Spleen (tissue), 11 donors: ENCODE results near the gene PRSS2. TPM values are rescaled to one million over a fixed set of nuclear protein-coding genes. Genes with fewer than 3 reads are reported as not detected.

Source experiments
- DNase-seq: peaks from one replicate; pipeline ENCODE4 v3.0.0-alpha.2; 2020
- H3K27ac ChIP-seq, 8 donors: fragments of 200-600 bp; sonication (generic) in 7 of 8; 1 replicate in 4 of 8; 2 replicates in 4 of 8; pipeline versions ENCODE4 v1.5.0 to v1.8.0; 2016 to 2021; ENCODE audit warnings: inconsistent platforms in 4 of 8, mild to moderate bottlenecking in 4 of 8, moderate library complexity in 1 of 8
- H3K27me3 ChIP-seq, 7 donors: fragments of 200-600 bp; sonication (generic) in 6 of 7; replicated peaks in 1 of 7; 1 replicate in 4 of 7; 2 replicates in 3 of 7; pipeline versions ENCODE4 v1.5.0 to v1.8.0; 2016 to 2021; ENCODE audit warnings: inconsistent platforms in 3 of 7, mild to moderate bottlenecking in 1 of 7
- H3K36me3 ChIP-seq, 6 donors: fragments of 200-600 bp; sonication (generic) in 5 of 6; 1 replicate in 4 of 6; 2 replicates in 2 of 6; pipeline versions ENCODE4 v1.5.0 to v1.8.0; 2016 to 2021; ENCODE audit warnings: inconsistent platforms in 2 of 6
- H3K4me1 ChIP-seq, 6 donors: fragments of 200-600 bp; sonication (generic) in 5 of 6; 1 replicate in 3 of 6; 2 replicates in 3 of 6; pipeline versions ENCODE4 v1.5.0 to v1.8.0; 2016 to 2021; ENCODE audit warnings: inconsistent platforms in 3 of 6
- H3K4me3 ChIP-seq, 8 donors: fragments of 200-600 bp; sonication (generic) in 7 of 8; 1 replicate in 4 of 8; 2 replicates in 4 of 8; pipeline versions ENCODE4 v1.5.0 to v1.8.0; 2016 to 2021; ENCODE audit warnings: inconsistent platforms in 4 of 8, mild to moderate bottlenecking in 4 of 8, moderate library complexity in 2 of 8
- H3K9me3 ChIP-seq, 8 donors: fragments of 200-600 bp; sonication (generic) in 7 of 8; 1 replicate in 4 of 8; 2 replicates in 4 of 8; pipeline versions ENCODE4 v1.5.0 to v1.8.0; 2016 to 2021; ENCODE audit warnings: inconsistent platforms in 4 of 8
- POLR2A ChIP-seq, 3 donors: fragments of 450-650 bp; IDR thresholded peaks; one replicate each; pipeline ENCODE4 v1.5.1; 2017; ENCODE audit warnings: antibody characterized with exemption in 3 of 3, mild to moderate bottlenecking in 1 of 3
- POLR2AphosphoS5 ChIP-seq, 3 donors: sonication (generic); formaldehyde crosslinking; IDR thresholded peaks; one replicate each; pipeline ENCODE4 v1.5.1; 2017; ENCODE audit warnings: antibody characterized with exemption in 3 of 3
- WGBS, 5 donors: extraction: QIAGEN DNeasy Blood & Tissue Kit in 3 of 5; methylation state at CpG; one replicate each; pipeline versions ENCODE4 v1.1.5 to v1.1.7; 2013 to 2018; 5-methylcytosine and 5-hydroxymethylcytosine counted together
- intact Hi-C: fragments of 100-400 bp; cut with DNase I; formaldehyde crosslinking; loops from one replicate; pipeline ENCODE4 v1.15.0; 2023; ENCODE audit warnings: low total_unique reads
- polyA plus RNA-seq, 3 donors: library from polyadenylated mRNA; stranded (reverse); fragments of 200-250 nt; gene quantifications; one replicate each; pipeline ENCODE4 v1.2.1, GENCODE V29; 2013
- total RNA-seq, 7 donors: library from RNA; depleted of rRNA in 3 of 7; stranded (reverse); fragments of >200 nt in 3 of 7; fragmentation: NEBNext Ultra II Directional in 4 of 7; extraction: Animal tissue kit (Norgen Biotek cat#: 25700) in 4 of 7; gene quantifications; one replicate each; pipeline versions ENCODE4 v1.1.0 to v1.2.1, GENCODE V29; 2016 to 2021
- TF ChIP-seq, protein P1 (sequence below), 11 experiments: fragments of 200-600 bp in 7 of 11; fragments of 450-650 bp in 4 of 11; sonication (generic) in 4 of 11; IDR thresholded peaks in 8 of 11; conservative IDR thresholded peaks in 3 of 11; 1 replicate in 7 of 11; 2 replicates in 4 of 11; pipeline versions ENCODE4 v1.4.0 to v1.8.0; 2016 to 2021; ENCODE audit warnings: antibody characterized with exemption in 11 of 11, inconsistent platforms in 4 of 11, mild to moderate bottlenecking in 1 of 11
- donor health status: healthy with polysubstance abuse.
- donor health status: DM: no; HTN: no; CAD: no; lungs with moderate emphysema.
- donor health status: DM: no; HTN: no; CAD: no.
- donor health status: Bipolar disorder and iron deficiency.
- donor health status: healthy.
- donor health status: DM: no; HTN: no; CAD: no.
- donor health status: DM: yes; HTN: yes; CAD: no.

Gene PRSS2
- total and polyA plus RNA-seq, 10 donors: 1.1 to 14.5 (median 2.6) TPM; not detected in 4

DNA sequence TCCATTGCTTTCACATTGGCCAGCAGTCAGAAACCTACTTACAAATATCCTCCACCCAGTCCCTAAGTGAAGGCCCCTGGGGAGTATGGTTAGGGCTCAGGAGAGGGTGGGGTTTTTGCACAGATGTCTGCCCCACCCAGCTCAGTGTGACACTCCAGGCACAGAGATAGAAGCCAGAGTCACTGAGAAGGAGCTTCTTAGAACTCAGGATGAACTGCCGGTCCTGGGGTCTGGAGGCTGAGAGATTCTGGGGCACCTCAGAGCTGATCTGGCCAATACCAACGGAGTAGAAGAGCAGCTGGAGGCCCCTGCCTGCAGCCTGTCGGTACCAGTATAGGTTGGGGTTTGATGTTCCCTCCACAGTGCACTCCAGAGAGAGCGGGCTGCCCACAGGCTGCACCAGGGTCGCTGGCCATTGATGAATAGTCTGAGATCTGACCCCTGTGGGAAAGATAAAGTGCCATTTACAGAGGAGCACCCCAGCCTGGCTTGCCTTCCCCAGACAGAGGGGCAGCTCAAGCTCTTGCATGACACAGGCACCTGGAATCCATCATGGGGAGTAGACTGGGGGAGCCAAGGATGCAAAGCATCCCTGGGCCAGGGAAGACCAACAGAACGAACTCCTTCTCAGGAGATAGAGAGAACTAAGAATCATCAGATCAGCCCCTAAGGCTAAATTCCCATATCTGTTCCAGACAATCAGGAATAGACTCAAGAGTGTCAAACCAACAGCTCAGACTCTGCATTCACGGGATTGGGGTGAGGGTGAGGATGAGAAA lies 41.9 kb downstream of the PRSS2 start:
- WGBS, 5 donors: 52 to 69% (median 55%) methylated on average over 5 to 7 of the region's 7 CpGs
- peaks cover 16 to 60% (median 43%) of the 10 kb centered on the region in 6 donors for H3K4me1 ChIP-seq
- H3K27me3 ChIP-seq: peaks cover 0 to 17% (median 0%) of the 10 kb centered on the region in 7 donors
- H3K9me3 ChIP-seq: no peaks in the 10 kb centered on the region
- peak overlapping the region in 1 of 8 donors; percentile 29 for H3K4me3 ChIP-seq
- peak in 2 of 3 donors; percentile 11 to 13 for TF ChIP-seq POLR2AphosphoS5 (IDR thresholded peaks at IDR 0.05)
- TF ChIP-seq, protein P1, sequence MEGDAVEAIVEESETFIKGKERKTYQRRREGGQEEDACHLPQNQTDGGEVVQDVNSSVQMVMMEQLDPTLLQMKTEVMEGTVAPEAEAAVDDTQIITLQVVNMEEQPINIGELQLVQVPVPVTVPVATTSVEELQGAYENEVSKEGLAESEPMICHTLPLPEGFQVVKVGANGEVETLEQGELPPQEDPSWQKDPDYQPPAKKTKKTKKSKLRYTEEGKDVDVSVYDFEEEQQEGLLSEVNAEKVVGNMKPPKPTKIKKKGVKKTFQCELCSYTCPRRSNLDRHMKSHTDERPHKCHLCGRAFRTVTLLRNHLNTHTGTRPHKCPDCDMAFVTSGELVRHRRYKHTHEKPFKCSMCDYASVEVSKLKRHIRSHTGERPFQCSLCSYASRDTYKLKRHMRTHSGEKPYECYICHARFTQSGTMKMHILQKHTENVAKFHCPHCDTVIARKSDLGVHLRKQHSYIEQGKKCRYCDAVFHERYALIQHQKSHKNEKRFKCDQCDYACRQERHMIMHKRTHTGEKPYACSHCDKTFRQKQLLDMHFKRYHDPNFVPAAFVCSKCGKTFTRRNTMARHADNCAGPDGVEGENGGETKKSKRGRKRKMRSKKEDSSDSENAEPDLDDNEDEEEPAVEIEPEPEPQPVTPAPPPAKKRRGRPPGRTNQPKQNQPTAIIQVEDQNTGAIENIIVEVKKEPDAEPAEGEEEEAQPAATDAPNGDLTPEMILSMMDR (IDR thresholded peaks at IDR 0.05 in 8 of 11, conservative IDR thresholded peaks at IDR 0.05 in 3 of 11): no peak
- DNase-seq: no peak
- peak overlapping the region in 5 of 8 donors; percentile 6 to 97 (median 91) for H3K27ac ChIP-seq
- intact Hi-C loops: loop anchor here (10.0 kb wide), 1 partner anchor 148 kb away; no protein-coding TSS in a partner anchor
- H3K36me3 ChIP-seq: no peaks in the 10 kb centered on the region

DNA sequence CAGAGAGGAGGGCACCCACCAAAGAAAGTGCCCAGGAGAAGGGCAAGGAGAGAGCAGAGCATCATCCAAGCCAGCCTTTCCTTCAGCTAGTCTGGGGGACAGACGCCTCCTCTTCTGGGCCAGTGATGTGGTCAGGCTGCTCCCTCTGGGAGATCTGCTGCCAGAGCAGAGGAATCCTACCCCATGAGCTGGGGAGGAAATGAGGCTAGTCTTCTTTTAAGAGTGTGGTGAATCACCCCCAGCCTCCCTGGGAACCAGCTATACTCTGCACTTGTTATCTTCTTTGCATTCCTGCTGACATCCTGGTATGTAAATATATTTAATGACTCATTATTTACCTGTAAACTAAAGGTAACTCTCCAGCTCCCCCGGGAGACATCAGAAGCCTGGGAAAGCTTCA lies 42.5 kb downstream of the PRSS2 start:
- WGBS, 5 donors: 31 to 47% (median 45%) methylated on average over 2 of the region's 2 CpGs
- peak overlapping the region in 3 of 8 donors; percentile 91 to 97 (median 94) for H3K27ac ChIP-seq
- TF ChIP-seq POLR2AphosphoS5 (IDR thresholded peaks at IDR 0.05) (no peak), POLR2A (IDR thresholded peaks at IDR 0.05) (no peak)
- TF ChIP-seq, protein P1 (IDR thresholded peaks at IDR 0.05 in 8 of 11, conservative IDR thresholded peaks at IDR 0.05 in 3 of 11): no peak
- peaks cover 16 to 54% (median 37%) of the 10 kb centered on the region in 6 donors for H3K4me1 ChIP-seq
- H3K9me3 ChIP-seq: no peaks in the 10 kb centered on the region
- H3K27me3 ChIP-seq: peaks cover 0 to 17% (median 0%) of the 10 kb centered on the region in 7 donors
- DNase-seq: no peak
- H3K4me3 ChIP-seq: peak overlapping the region in 1 of 8 donors; percentile 29
- intact Hi-C loops: loop anchor here (10.0 kb wide), 1 partner anchor 148 kb away; no protein-coding TSS in a partner anchor
- H3K36me3 ChIP-seq: no peaks in the 10 kb centered on the region

DNA sequence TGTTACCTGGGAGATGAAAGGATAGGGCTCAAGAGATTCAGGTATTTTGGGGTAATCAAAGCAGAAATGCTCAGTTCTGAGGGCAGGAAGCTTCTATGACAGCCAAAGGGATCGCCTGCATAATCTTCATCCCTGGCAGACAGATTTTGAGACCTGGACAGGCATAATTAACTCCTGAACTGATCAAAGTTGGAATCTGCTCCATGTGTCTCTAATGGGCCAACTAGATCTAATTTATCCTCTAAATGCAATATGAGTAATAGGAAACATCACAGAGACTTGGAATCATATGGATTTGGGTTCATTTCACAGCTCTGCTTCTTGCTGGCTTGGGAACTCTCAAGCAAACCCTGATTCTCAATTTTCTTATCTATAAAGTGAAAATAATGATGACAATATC lies 42.9 kb downstream of the PRSS2 start:
- no peak overlapping the region for H3K4me3 ChIP-seq
- H3K27me3 ChIP-seq: peaks cover 0 to 17% (median 0%) of the 10 kb centered on the region in 7 donors
- intact Hi-C loops: loop anchor here (10.0 kb wide), 1 partner anchor 149 kb away; no protein-coding TSS in a partner anchor
- DNase-seq: no peak
- H3K9me3 ChIP-seq: no peaks in the 10 kb centered on the region
- WGBS, 5 donors: 65 to 77% (median 67%) methylated on average over 1 of the region's 1 CpG
- H3K36me3 ChIP-seq: no peaks in the 10 kb centered on the region
- TF ChIP-seq POLR2AphosphoS5 (IDR thresholded peaks at IDR 0.05): no peak
- peaks cover 16 to 50% (median 35%) of the 10 kb centered on the region in 6 donors for H3K4me1 ChIP-seq
- H3K27ac ChIP-seq: peak overlapping the region in 2 of 8 donors; percentile 91 to 97

DNA sequence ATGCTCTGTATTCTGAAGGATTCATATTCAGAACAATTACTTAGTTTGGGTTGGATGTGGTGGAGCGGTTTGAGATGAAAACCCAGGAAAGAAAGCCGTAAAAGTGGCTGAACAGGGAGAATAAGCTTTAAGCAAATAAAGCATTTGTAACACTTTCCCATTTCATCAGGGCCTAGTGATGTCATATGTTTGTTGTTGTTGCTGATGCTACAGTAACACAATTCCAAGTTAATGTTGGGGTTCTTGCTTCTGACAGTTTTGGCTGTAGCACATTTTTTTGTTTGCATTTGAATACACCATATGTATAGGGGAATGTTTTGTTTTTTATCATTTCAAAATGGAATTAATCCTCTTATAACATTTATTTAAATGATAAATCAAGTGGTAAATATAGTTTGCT lies 43.7 kb downstream of the PRSS2 start:
- H3K4me1 ChIP-seq: peaks cover 13 to 45% (median 30%) of the 10 kb centered on the region in 6 donors
- no peaks in the 10 kb centered on the region for H3K36me3 ChIP-seq
- DNase-seq: no peak
- no peak overlapping the region for H3K27ac ChIP-seq
- 82 to 93% (median 89%) methylated on average over 2 of the region's 2 CpGs for WGBS, 5 donors
- H3K4me3 ChIP-seq: no peak overlapping the region
- no peaks in the 10 kb centered on the region for H3K9me3 ChIP-seq
- H3K27me3 ChIP-seq: peaks cover 0 to 17% (median 0%) of the 10 kb centered on the region in 7 donors
- TF ChIP-seq POLR2A (IDR thresholded peaks at IDR 0.05) (no peak), POLR2AphosphoS5 (IDR thresholded peaks at IDR 0.05) (no peak)
- TF ChIP-seq, protein P1 (IDR thresholded peaks at IDR 0.05 in 8 of 11, conservative IDR thresholded peaks at IDR 0.05 in 3 of 11): no peak
- intact Hi-C loops: loop anchor here (10.0 kb wide), 1 partner anchor 150 kb away; no protein-coding TSS in a partner anchor
